HG03460 (cell line): Measurements from ENCODE around the gene LSP1.
A peak's percentile ranks its signal among the peaks of the same experiment; 100 is the strongest.

ENCODE experiments used
- ATAC-seq: cut with Tn5 transposase; IDR thresholded peaks from one replicate; pipeline ENCODE4 v1.9.1; 2021; ENCODE audit not compliant: unreplicated experiment

Gene LSP1

DNA sequence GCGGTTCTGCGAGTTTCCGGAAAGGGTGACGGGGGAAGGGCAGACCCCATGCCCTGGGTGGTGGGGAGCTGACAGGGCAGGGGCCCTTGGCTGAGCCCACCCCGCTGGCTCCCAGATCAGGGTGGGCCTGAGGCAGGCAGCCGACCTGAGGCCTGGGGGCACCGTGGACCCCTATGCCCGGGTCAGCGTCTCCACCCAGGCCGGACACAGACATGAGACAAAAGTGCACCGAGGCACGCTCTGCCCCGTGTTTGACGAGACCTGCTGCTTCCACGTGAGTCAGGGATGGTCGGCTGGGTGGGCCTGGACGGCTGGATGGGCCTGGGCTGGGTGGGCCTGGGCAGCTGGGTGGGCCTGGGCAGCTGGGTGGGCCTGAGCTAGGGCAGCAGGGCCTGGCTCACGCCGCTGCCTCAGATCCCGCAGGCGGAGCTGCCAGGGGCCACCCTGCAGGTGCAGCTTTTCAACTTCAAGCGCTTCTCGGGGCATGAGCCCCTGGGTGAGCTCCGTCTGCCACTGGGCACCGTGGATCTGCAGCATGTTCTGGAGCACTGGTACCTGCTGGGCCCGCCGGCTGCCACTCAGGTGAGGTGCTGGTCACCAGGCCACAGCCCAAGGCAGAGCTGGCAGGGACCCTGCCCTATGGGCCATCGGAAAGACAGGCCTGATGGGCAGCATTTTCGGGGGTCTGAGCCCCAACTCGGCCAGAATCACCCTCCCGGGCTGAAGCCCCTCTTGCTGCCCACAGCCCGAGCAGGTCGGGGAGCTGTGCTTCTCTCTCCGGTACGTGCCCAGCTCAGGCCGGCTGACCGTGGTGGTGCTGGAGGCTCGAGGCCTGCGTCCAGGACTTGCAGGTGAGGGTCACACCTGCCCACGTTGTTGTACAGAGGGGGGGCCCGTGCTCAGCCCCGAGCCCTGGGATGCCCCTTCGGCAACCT lies 16.6 kb upstream of the LSP1 start:
- no peak for ATAC-seq

DNA sequence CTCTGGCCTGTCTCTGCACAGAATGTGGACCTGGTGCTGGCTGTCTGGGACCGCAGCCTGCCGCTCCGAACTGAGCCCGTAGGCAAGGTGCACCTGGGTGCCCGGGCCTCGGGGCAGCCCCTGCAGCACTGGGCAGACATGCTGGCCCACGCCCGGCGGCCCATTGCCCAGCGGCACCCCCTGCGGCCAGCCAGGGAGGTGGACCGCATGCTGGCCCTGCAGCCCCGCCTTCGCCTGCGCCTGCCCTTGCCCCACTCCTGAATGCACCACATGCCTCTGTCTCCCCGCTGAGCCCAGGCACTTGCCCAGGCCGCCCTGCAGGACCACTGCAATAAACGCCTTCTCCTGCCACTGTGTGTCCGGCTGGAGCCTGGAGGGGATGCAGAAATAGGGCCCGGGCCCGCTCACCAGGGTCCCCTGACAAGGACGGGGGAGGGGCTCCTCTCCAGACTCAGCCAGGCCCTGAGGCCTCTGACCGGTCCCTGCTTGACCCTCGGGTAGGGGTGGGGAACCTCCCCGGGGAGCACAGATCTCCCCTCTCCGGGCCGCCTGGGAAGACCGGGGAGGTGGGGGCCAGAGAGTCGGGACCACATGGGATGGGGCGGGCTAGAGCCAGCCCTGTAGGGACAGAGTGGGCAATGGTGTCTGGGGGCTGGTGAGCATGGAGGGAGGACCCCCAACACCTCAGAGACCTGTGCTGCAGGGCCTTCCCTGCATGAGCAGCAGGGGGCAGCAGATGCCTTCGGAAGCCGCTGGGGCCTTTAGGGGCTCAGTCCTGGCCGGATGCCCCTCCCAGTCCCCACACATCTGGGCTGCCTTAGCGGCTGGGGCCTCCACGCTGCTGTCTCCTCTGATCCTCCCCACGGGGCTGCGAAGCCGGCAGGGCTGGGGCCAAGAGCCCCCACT lies 15.5 kb upstream of the LSP1 start:
- ATAC-seq: peak; percentile 59

DNA sequence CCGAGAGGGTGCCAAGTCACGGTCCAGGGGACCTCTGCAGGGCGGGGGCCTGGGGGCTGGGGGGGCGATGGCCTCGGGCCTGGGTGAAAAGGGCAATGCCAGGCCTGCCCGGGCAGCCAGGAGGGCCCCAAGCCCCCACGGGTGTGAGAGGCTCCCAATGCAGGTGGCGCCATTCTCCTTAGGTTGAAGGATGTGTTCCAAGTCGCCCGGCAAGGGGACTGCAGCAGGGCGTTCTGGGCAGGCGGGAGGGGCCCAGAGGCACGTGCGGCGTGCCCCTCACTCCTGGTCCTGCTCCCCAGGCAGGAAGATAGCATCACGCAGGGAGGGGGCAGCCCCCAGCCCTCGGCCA lies 14.8 kb upstream of the LSP1 start:
- no peak for ATAC-seq

DNA sequence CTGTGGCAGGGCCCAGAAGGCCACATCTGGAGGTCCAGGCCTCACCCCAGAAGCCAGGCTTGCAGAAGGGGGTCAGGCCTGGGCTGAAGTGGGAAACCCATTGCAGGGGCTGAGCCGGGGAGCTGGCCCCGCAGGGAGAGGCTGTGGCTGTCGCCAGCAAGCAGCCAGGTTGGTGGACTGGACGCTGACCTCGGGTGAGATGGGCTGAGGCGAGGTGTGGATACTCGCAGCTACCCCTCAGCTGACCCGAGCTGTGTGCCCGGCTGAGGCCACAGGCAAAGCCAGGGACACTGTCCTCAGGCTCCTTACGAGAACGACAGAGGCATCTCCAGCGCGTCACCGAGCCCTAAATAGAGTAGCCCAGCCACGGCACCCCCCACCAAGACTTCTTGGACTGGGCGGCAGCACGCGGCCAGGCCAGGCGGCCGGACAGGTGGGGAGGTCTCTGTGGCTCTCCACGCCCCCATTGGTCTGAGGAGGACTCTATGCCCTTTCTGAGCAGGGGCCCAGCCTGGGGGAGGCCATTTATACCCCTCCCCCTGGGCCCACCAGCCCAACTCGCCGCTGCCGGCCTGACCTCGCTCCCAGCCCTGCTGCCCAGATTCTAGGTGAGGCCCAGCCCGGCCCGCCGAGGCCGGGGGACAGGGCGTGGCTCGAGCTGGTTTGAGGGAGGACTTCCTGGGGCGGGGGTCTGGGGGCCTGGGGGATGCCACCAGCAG lies 14.3 kb upstream of the LSP1 start, which contains the start of gene TNNI2:
Gene TNNI2 (plus strand): TSS at position 556 of the 719 bp plus-strand sequence. CDS start 716 bp downstream, outside the sequence.
- ATAC-seq: no peak

DNA sequence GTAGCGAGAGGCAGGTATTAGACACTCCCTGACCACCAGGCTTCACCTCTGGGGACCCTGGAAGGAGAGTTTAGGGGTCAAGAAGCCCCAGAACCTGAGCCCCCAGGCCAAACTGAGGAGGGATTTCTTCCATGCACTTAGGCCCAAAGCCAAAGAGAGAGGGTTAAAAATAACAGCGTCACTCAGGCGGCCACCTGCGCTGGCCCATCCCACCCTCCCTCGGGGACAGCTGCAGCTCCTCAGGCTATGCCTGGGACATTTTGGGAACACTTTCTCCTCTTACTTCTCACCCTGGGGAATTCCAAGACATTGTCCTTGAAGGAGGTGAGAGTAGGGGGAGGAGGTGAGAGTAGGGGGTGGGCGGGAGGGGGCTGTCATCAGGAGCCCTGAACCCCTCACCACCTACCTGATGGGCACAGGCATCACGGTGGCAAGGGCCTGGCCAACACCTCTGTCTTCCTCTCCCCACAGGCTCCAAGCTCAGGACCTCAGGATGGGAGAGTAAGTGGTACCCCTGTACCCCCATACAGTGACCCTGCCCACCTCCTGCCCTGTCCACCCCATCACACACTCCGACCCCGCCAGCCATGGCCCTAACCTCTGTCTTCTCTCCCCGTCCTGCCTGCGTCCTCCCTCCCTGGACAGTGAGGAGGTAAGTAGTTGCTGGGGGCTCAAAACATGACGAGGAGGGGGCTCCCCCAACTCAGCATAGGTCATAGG lies 13.5 kb upstream of the LSP1 start:
- no peak for ATAC-seq

DNA sequence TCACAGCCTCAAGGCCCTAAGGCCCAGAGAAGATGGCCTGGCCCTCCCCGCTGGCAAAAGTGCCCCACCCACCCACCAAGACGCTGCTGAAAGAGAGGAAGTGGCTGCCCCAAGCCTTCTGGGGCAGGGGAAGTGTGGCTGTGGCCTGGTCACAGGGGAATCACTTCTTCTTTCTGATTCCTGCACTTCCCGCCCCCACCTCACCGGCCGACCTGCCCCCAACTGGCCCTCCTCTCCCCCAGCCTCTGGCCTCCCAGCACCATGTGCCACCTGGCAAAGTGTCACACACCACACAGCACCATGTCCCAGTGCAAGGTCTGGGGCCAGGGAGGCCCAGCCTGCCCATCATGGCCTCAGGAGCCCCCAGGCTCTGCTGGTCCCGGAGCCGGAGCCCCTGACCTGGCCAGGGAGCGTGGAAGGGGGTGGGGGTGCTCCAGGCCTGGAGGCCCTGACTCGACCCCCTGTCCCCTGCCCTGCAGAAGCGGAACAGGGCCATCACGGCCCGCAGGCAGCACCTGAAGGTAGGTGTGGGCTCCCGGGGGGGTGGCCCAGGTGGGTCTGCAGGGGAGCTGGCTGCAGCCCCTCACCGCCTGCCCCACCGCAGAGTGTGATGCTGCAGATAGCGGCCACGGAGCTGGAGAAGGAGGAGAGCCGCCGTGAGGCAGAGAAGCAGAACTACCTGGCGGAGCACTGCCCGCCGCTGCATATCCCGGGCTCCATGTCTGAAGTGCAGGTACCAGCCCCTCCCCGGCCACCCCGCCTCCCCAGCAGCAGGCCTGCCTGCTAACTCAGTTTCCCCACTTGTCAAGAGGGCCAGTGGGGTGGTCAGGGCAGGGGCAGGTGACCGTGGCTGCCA lies 12.7 kb upstream of the LSP1 start:
- no peak for ATAC-seq

DNA sequence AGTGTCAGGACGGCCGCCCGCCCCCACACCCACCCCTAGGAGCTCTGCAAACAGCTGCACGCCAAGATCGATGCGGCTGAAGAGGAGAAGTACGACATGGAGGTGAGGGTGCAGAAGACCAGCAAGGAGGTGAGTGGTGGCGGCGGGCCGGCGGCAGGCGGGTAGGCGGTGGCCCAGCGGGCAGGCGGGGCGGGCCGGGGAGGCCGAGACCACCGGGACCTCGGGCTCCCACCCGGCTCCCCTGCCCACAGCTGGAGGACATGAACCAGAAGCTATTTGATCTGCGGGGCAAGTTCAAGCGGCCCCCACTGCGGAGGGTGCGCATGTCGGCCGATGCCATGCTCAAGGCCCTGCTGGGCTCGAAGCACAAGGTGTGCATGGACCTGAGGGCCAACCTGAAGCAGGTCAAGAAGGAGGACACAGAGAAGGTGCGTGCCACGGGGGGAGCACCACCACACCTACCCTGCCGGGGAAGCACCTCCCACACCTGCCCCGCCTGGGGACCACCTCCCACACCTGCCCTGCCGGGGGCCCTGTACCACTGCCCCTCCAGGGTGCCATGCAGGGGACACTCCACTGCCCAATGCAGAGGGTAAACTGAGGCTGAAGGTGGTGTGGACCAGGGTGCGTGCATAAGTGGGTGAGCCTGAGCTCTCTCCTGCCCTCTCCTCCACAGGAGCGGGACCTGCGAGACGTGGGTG lies 12.0 kb upstream of the LSP1 start:
- no peak for ATAC-seq

DNA sequence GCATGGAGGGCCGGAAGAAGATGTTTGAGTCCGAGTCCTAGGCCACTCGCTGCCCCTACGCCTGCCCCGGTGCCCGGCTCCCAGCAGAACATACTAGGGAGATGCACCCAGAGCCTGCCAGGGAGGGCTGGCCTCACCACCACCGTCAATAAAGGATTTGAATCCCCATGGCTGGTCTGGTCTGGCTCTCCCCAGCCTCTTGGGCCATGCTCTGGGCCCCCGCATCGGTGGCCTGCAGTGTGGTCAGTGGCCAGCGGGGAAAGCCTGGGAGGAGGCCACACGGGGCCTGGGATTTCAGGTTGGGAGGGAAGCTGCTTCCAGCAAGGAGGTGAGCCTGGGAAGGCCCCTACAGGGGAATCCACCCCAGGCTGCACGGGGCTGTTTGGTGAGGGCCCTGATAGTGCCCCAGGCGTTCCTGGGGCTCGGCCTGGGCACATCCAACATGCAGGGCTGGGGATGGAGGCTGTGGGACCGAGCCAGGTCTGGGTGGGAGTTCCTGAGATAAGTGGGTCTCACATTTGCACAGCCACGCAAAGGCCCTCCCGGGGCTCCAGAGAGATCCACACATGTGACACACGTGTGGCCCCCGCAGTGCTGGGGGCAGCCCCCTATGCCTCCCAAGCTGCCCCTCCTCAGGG lies 11.3 kb upstream of the LSP1 start:
- ATAC-seq: no peak

DNA sequence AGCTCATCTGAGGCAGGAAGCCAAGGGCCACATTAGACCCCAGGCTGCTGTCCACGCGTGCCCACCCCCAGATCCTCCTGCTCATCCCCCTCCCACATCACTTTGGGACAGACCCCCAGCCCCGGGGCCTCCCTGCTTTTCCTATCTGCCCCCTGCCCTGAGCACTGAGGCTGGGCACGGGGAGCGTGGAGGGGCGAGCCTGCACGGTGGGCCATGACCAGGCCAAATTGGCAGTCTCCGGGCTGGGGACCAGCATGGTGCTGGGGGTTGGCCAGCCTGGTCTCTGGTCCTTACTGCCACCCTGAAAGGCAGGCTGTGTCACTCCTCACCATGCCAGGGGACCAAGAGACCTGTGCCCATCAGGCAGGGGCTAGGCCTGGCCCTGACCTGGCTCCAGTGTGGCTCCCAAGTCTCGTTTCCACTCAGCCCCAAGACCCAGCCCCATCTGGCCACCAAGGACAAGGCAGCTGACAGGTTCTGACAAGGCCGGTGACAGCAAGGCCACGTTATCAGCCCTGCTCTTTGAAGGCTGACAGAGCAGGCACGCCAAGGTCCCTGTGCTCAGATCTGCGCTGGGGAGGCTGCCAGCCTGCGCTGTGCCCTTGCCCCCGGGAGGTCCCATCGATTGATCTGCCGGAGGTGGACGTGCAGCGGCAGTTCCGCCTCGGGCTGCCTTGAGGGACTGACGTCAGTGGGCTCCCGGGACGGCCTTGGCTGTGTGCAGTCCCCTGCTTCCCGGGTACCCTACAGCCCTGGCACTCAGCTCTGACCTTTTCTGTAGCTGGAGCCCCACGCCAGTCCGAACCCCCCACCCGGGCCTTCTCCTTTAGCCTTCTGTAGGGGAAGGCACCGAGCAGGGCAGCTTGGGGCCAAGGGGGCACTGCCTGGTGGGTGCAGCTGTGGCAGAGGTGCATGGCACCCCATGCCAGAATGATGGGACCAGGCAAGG lies 10.5 kb upstream of the LSP1 start:
- ATAC-seq: no peak

DNA sequence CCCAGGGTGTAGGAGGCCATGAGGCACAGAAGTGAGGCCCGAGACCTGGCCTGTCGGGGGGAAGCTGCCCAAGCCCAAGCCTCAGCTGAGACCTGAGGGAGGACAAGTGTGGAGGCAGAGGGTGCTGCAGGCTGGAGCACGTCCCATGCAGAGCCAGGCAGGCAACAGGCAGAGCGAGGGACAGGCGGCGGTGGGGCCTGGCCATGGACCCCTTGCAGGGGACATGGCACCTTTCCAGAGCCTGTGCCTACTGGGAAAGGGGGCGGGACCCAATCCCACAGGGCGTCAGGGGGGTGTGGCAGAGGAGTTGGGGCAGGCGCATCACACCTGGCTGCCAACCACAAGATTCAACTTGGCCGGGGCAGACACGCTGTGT lies 9.8 kb upstream of the LSP1 start:
- ATAC-seq: no peak

DNA sequence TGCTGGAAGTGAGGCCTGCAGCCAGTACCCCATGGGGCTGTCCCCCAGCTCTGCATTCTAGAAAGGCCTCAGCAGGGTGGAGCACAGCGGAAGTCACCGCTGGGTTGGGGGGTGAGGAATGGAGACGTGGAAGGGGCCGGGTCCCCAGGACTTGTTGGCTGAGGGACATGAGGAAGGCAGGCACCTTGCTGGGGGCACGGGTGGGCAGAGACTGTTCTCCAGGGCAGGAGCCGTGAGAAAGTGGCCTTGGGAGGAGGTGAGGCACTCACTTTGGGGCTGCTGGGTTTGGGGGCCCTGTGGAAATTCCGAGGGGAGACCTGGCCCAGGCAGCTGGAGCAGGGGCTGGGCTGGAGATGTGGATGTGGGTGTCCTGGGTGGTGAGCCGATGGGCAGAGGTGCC lies 9.1 kb upstream of the LSP1 start:
- ATAC-seq: no peak

DNA sequence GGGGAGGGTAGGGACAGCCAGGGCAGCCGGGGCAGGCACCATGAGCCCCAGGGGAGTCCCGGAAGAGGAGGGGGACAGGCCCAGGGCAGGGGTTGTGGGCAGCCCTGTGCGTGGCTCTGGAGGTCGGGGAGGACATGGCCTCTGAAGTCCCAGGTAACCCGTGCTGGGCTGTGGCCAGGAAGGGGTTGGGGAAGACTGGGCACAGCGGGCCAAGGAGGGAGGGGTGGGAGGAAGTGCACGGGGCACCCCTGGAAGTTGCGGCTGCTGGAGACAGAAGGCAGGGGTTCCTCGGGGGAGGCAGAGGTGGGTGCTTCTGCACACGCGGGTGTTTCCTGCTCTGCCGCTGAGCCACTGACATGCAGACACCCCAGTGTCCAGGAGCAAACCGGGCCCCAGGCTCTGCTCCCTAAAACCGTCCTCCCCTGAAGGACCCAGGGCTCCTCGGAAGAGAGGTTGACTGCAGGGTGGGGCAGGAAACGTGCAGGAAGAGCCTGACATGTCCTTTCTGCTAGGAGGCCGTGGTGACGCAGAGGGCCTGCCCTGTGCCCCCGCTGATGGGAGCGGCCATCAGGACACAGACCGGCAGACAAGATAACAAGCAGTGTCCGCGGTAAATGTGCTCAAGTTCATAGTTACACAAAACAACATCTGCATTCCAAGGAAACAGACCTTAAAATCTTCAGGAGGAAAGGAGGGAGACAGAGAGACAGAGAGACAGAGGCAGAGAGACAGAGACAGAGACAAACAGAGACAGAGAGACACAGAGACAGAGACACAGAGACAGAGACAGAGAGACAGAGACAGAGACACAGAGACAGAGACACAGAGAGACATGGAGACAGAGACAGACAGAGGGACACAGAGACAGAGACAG lies 8.4 kb upstream of the LSP1 start:
- ATAC-seq: no peak

DNA sequence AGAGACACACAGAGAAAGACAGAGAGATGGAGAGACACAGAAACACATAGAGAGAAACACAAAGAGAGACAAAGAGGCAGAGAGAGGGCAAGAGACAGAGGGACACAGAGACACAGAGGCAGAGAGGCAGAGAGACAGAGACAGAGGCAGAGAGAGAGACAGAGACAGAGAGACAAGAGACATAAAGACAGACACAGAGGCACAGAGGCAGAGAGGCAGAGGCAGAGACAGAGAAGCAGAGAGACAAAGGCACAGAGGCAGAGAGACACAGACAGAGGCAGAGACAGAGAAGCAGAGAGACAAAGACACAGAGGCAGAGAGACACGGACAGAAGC lies 7.8 kb upstream of the LSP1 start:
- no peak for ATAC-seq

DNA sequence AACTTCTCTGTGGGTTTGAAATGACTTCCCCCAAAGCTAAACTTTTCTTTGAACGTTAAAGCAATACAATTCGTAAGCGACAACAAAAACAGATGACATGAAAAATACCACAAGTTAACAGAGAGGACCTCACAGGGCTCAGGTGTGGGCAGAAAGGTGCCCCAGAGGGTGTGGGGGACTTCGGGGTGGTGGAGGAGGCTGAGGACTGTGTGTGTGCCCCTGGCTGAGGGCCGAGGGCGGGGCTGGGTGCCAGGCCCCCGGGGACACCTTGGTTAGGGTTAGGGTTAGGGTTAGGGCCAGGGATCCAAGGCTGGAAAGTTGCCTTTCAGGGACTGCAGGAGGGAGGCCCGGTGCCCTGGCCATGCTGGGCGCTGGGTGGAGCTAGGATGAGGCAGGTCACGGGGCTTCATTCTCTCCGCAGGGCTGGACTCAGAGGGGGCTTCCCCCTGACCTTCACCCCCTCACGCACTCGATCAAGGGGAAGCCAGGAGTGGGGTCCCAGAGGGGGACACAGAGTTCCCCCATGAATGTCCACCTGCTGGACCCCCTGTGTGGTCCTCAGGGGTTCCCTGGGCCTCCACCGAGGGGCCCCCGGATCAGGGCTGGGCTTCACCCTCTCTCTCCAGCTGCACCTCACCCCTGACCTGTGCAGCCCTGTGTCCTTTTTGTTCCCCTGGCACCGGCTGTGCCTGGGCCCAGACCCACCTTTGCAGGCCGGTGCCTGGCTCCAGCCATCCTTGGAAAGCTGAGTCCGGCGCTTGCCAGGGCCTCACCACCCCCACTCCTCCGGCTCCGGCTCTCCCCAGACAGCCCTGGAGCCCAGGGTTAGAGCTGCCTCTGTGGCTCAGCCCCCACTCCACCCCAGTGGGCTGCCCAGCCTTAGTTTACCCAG lies 7.1 kb upstream of the LSP1 start:
- ATAC-seq: no peak

DNA sequence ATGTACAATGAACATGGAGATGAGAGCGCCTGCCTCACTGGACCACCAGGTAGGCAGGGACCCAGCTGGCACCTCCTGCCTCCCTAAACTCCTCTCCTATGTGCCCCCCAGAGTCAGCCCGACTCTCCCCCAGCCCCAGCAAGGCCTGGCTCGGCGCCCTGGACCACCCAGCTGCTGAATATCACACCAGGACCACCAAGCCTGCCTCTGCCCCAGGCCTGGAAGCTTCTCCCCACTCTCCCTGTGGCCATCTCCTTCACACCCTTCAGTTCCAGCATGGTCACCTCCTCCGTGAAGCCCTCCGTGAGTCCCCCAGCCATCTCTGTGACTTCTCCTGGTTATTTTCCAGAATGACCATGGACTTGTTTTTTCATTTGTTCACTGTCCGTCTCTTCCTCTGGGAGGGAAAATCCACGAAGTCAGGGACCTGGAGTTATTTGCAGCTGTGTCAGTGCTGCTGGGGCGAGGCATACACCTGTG lies 6.4 kb upstream of the LSP1 start:
- ATAC-seq: no peak
